SK-N-MC (cell line): ENCODE measurements around the gene AFF3.

Experiments
- EZH2 ChIP-seq: fragments of 200-600 bp; sonication (generic); IDR thresholded peaks from one replicate; pipeline ENCODE4 v1.6.1; 2017; ENCODE audit warnings: antibody characterized with exemption
- POLR2AphosphoS5 ChIP-seq: IDR thresholded peaks from 2 replicates; pipeline ENCODE4 v1.6.1; 2012; ENCODE audit warnings: mild to moderate bottlenecking, low read depth, low read length, borderline replicate concordance

DNA sequence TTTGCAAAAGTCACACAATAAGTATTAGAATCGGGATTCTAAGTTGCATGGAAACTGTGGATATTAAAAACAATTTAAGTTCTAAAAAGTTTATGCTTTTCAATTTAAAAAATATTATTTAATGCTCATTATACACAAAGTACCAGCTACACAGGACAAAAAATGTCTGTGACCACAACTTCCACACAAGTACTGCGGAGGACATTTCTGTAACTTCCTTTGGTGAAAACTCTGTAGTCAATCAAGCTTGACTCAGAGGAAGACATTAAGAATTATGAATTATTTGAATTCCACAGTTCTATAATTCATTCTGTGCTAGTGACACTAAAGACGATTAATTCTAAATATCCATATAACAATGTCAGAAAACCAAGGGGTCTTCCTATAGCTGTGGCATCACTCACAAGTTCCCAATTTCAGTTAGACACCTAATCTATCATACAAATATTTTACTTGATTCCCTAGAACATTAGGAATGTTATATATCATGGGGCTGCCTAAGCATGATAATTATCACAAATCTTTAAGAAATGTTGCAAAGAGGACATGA, 120.5 kb downstream of the AFF3 start:
- TF ChIP-seq EZH2 (no peak), POLR2AphosphoS5 (no peak)
